Loucy (cell line): Measurements from ENCODE around the gene RILP.
A peak's percentile ranks its signal among the peaks of the same experiment; 100 is the strongest.

ENCODE experiments used
- EZH2phosphoT487 ChIP-seq: fragments of 200-600 bp; IDR thresholded peaks from 2 replicates; pipeline ENCODE4 v1.6.1; 2018; ENCODE audit warnings: antibody characterized with exemption, mild to moderate bottlenecking, moderate library complexity, borderline replicate concordance
- TF ChIP-seq, protein P1 (sequence below): fragments of 200-600 bp; sonication (generic); conservative IDR thresholded peaks from 2 replicates; pipeline ENCODE4 v1.5.1; 2014; ENCODE audit warnings: mild to moderate bottlenecking, antibody characterized with exemption, low read length

DNA sequence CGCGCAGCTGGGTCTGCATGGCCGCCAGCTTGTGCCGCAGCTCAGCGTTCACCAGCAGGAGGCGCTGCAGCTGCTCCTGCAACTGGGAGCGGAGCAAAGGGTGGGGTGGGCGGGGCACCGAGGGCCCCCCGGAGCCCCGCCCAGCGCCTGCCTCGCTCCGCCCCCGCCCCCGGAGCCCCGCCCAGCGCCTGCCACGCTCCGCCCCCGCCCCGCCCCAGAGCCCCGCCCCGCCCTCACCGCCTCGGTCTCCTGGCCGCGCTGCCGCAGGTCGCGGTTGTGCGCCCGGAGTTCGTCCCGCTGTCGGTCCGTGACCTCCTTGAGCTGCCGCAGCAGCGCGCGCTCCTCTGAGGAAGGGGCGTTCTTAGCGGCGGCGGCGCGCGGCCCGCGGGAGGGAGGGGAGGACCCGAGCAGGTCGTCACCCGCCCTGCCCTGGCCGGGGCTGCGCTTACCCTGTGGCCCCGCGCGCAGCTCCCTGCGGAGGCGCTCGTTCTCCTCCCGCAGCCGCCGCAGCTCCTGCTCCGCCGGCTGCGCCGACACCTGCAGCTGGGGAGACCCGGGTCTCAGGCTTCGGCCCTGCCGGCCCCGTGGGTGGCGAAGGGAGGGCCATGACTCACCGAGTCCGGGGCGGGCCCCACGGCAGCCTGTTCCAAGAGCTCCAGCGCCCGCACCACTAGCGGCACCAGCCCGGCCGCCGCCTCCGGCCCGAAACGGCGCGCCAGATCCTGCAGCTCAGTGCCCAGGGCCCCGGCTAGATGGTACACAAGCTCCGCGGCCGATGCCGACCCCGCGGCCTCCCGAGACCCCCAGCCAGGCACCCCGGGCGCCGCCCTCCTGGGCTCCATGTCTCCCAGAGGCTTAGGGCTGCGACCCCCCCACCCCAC lies 463 bp downstream of the RILP start:
- TF ChIP-seq, protein P1, sequence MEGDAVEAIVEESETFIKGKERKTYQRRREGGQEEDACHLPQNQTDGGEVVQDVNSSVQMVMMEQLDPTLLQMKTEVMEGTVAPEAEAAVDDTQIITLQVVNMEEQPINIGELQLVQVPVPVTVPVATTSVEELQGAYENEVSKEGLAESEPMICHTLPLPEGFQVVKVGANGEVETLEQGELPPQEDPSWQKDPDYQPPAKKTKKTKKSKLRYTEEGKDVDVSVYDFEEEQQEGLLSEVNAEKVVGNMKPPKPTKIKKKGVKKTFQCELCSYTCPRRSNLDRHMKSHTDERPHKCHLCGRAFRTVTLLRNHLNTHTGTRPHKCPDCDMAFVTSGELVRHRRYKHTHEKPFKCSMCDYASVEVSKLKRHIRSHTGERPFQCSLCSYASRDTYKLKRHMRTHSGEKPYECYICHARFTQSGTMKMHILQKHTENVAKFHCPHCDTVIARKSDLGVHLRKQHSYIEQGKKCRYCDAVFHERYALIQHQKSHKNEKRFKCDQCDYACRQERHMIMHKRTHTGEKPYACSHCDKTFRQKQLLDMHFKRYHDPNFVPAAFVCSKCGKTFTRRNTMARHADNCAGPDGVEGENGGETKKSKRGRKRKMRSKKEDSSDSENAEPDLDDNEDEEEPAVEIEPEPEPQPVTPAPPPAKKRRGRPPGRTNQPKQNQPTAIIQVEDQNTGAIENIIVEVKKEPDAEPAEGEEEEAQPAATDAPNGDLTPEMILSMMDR = peak; percentile 55; the same call in 1 of the 2 replicates
- no peak for TF ChIP-seq EZH2phosphoT487
